ENCODE measurements around the gene CDKL5. TPM values are rescaled to one million over a fixed set of nuclear protein-coding genes. Genes with fewer than 3 reads are reported as not detected.
A peak's percentile ranks its signal among the peaks of the same experiment; 100 is the strongest.

CDKL5 gene
- total RNA-seq, 2 donors from 2014 or later = 9.2 to 9.8 TPM

DNA sequence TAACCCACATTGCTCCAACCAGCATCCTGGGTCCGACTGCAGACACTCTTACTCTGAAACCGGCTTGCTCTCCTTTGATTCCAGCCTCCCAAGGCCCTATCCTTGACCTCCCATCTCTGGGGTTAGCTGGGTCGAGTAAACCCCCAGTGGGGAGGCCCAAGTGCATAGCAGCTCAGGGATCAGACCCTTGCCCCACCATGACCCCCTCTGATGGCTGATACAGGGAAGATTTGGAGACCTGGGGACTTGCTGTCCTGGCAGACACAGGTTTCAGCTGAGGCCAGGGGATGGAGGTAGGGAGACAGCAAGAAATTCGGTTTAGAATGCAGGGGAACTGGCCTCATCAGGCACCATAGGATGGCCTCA lies 23.6 kb upstream of the CDKL5 start:
- no peak overlapping the region for H3K27ac ChIP-seq
- DNase-seq (ENCODE audit: low spot score) = no peak
- no peaks in the 10 kb centered on the region for H3K9me3 ChIP-seq
- no peaks in the 10 kb centered on the region for H3K27me3 ChIP-seq
- H3K4me3 ChIP-seq = no peak overlapping the region
- H3K4me1 ChIP-seq = no peaks in the 10 kb centered on the region
- H3K36me3 ChIP-seq = no peaks in the 10 kb centered on the region
- TF ChIP-seq, protein P1, sequence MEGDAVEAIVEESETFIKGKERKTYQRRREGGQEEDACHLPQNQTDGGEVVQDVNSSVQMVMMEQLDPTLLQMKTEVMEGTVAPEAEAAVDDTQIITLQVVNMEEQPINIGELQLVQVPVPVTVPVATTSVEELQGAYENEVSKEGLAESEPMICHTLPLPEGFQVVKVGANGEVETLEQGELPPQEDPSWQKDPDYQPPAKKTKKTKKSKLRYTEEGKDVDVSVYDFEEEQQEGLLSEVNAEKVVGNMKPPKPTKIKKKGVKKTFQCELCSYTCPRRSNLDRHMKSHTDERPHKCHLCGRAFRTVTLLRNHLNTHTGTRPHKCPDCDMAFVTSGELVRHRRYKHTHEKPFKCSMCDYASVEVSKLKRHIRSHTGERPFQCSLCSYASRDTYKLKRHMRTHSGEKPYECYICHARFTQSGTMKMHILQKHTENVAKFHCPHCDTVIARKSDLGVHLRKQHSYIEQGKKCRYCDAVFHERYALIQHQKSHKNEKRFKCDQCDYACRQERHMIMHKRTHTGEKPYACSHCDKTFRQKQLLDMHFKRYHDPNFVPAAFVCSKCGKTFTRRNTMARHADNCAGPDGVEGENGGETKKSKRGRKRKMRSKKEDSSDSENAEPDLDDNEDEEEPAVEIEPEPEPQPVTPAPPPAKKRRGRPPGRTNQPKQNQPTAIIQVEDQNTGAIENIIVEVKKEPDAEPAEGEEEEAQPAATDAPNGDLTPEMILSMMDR (IDR thresholded peaks at IDR 0.05) = no peak

DNA sequence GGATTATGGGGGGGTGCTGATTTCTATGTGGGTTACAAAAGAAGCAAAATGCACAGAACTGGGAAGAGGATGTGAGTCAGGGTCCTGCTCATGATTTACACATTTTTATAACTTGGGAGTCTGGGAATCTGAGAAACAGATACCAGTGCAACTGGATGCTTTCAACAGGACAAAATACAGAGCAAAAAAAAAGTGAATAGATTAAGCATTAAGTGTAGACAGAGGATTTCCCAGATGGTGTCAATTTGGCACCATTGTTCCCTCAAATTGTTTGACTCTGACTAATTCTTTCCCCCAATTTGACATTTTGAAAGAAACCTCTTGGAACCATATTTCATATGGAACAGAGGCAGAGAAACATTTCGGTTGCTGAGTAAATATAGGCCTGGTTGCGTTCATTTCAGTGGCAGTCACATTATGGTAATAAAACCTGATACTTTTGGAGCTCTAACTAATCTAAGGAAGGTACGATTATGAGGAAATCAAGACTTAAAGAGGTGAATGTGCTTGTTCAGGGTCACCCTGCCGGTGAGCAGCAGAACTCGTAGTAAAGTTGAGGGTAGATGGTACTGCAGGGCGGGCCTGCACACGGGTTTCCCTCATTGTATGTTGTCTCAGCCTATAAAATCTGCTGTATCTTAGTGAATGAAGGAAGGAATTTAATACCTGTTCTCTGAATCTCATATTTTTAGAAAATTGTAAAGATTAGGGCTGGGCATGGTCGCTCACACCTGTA lies 18.7 kb upstream of the CDKL5 start:
- Histone ChIP-seq H3K4me1 (no peaks in the 10 kb centered on the region), H3K9me3 (no peaks in the 10 kb centered on the region), H3K36me3 (no peaks in the 10 kb centered on the region), H3K4me3 (no peak overlapping the region), H3K27me3 (no peaks in the 10 kb centered on the region), H3K27ac (no peak overlapping the region)
- no peak for DNase-seq (ENCODE audit: low spot score)
- TF ChIP-seq, protein P1 (IDR thresholded peaks at IDR 0.05) = no peak

DNA sequence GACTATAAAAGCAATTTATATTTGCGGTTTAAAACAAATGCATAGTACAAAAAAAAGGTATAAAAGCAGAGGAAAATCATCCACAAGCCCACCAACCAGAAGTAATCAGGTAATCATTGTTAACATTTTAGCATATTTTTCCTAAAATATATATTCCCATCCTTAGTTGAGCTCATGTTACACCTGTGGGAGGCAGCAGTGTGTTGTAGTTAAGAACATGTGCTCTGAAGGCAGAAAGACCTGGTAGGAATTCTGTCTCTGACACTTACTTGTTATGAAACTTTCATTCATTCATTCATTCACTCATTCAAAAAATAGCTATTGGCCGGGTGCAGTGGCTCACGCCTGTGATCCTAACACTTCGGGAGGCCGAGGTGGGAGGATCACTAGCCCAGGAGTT lies 15.4 kb upstream of the CDKL5 start:
- H3K27ac ChIP-seq = no peak overlapping the region
- DNase-seq (ENCODE audit: low spot score) = no peak
- TF ChIP-seq, protein P1 (IDR thresholded peaks at IDR 0.05) = peak in 1 of 2 donors; percentile 48
- H3K9me3 ChIP-seq = no peaks in the 10 kb centered on the region
- H3K27me3 ChIP-seq = no peaks in the 10 kb centered on the region
- H3K4me1 ChIP-seq = no peaks in the 10 kb centered on the region
- H3K4me3 ChIP-seq = no peak overlapping the region
- H3K36me3 ChIP-seq = no peaks in the 10 kb centered on the region

DNA sequence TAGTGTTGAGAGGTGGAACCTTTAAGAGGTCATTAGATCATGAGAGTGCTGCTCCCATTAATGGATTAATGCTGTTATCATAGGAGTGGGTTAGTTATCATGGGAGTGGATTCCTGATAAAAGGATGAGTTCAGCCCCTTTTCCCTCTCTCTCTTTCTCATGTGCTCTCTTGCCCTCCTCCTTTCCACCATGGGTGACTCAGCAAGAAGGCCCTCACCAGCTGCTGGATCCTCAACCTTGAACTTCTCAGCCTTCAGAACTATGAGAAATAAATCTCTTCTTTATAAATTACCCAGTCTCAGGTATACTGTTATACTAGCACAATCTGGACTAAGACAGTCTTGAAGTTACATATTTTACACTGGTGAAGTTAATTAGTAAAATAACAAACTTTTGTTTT lies 10.0 kb upstream of the CDKL5 start:
- TF ChIP-seq, protein P1 (IDR thresholded peaks at IDR 0.05) = no peak
- H3K4me1 ChIP-seq = no peaks in the 10 kb centered on the region
- no peaks in the 10 kb centered on the region for H3K27me3 ChIP-seq
- H3K9me3 ChIP-seq = no peaks in the 10 kb centered on the region
- no peak overlapping the region for H3K4me3 ChIP-seq
- no peak overlapping the region for H3K27ac ChIP-seq
- DNase-seq (ENCODE audit: low spot score) = no peak
- H3K36me3 ChIP-seq = no peaks in the 10 kb centered on the region

DNA sequence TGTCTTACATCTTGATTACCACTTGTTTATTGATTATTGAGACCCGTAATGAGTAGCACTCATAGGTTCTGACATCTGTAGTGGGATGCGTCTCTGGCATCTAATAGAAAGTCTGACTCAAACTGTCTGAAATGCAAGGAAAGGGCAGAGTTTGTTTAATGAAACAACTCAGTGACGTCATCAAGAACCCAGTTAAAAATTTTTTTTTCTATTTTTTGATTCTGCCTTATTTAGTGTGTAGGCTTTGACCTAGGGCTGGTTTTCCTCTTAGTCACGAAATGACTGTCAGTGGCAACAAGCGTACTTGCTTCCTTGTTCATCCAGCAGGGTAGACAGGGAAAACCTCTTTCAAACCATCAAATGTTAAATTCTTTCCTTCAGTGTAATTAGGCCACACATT lies 3.1 kb upstream of the CDKL5 start:
- Histone ChIP-seq H3K27me3 (no peaks in the 10 kb centered on the region), H3K27ac (no peak overlapping the region), H3K36me3 (no peaks in the 10 kb centered on the region), H3K4me3 (no peak overlapping the region), H3K9me3 (no peaks in the 10 kb centered on the region), H3K4me1 (no peaks in the 10 kb centered on the region)
- TF ChIP-seq, protein P1 (IDR thresholded peaks at IDR 0.05) = no peak
- DNase-seq (ENCODE audit: low spot score) = no peak

DNA sequence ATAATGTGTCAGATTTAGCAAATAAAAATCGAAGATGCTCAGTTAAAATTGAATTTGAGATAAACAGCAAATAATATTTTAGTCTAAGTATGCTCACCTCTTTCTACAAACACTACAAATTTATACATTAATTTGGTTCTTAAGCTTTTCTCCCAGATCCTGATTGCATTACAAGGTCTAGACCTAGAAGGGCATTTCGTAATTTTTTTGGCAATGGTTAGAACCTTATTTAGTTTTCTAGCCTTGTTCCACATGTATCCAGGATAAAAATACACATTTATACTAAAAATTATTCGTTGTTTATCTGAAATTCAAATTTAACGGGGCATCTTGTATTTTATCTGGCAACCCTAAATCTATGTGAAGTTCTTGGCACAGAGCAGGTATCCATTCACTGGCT lies 2.5 kb upstream of the CDKL5 start:
- DNase-seq (ENCODE audit: low spot score) = no peak
- no peak overlapping the region for H3K4me3 ChIP-seq
- TF ChIP-seq, protein P1 (IDR thresholded peaks at IDR 0.05) = no peak
- no peak overlapping the region for H3K27ac ChIP-seq
- H3K4me1 ChIP-seq = no peaks in the 10 kb centered on the region
- no peaks in the 10 kb centered on the region for H3K27me3 ChIP-seq
- H3K9me3 ChIP-seq = no peaks in the 10 kb centered on the region
- H3K36me3 ChIP-seq = no peaks in the 10 kb centered on the region
